GM21786 (cell line): ENCODE measurements around the gene CDCA4.

ENCODE experiments used
- ATAC-seq: cut with Tn5 transposase; IDR thresholded peaks from one replicate; pipeline ENCODE4 v1.9.1; 2021; ENCODE audit not compliant: unreplicated experiment

Gene CDCA4

DNA sequence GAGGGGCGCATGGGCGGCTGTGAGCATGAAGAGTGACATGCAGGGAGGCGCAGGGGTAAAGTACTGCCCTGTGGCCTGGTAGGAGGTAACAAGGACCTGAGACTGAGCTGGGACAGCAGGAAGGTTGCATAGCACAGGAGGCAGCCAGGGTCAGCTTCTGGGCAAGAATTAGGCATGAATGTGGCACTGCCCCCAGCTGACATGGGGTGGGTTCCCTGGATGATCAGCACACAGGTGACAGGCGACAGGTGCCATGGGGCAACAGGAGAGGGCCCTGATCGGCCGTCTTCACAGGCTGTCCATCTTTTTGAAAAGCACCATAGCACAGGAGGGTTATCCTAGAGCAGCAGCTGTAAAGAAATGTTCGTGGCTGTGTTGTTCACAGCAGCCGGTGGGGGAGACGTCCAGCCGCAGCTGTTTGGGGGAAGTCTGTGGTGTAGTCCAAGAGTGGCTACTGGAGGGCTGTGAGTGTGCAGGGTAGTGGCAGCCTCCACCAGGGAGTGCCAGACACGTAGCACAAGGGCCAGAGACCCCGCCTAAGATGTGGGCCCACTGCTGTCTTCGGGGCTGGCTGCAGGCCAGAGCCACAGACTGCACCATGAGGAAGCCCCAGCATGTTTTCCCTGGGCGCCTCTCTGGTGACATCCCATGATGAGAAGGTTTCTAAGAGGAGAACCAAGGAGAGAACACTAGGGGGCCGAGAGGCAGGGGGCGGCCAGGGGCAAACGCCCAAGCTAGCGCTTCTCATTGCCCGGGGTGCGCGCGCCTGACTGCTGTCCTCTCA is 26.9 kb downstream of the CDCA4 start:
- no peak for ATAC-seq

DNA sequence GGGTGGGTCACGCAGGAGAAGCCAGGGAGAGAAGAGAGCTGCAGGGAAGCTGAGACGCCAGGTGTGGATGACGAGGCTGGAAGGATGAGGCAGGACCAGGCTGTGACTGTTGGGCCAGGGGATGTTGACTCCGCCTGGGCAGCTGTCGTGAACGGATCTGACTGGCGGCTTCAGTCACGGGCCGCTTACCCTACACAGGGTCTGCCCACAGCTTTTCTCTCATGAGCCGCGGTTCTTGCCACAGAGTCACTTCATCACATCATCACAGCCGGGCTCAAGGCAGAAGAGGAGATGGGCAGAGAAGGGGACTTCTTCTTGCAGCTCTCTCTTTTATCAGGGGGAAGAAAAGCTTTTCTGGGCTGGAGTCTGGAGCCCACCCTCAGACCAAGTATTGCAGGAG is 27.6 kb downstream of the CDCA4 start:
- ATAC-seq, result no peak

DNA sequence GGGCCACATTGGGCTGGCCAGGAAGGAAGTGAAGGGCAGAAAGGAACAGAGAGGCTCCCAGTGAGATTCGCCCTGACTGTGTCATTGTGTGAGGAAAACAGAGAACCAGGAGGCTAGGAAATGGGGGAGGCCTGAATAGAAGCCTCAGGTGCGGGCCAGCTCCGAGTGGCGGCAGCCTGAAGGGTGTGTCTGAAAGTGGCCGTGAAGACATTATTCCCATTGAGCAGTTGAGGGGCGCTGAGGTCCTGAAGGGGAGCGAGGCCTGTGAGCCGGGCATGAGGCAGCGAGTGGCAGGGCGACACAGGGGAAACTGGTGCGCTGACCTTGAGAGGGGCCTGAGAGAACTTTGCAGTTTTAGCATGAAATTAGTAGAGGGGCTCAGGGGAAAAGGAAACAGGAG is 28.4 kb downstream of the CDCA4 start:
- no peak for ATAC-seq

DNA sequence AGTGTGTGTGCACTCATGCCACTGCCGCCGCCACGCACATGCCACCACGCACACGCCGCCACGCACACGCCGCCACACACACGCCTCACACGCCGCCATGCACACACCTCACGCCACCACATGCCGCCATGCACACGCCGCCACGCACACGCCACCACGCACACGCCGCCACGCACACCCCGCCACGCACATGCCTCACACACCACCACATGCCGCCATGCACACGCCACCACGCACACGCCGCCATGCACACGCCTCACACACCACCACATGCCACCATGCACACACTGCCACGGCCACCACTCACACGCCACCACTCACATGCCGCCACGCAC is 29.0 kb downstream of the CDCA4 start:
- no peak for ATAC-seq

DNA sequence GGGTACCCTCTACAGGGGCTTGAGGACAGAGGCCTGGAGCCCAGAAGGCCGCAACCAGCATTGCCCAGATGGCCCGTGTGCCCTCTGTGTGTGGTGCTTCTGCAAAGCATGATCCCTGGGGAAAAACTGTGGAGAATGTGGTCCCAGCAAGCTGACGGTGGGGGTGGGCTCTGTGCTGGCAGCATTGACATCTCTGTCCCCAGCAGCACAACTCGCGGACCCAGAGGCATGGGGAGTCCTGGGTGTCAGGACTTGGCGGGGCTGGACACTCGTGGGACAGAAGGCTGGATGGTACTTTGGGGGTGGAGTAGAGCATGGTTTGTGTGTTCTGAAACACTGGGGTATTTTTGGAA is 31.0 kb downstream of the CDCA4 start:
- ATAC-seq, result no peak

DNA sequence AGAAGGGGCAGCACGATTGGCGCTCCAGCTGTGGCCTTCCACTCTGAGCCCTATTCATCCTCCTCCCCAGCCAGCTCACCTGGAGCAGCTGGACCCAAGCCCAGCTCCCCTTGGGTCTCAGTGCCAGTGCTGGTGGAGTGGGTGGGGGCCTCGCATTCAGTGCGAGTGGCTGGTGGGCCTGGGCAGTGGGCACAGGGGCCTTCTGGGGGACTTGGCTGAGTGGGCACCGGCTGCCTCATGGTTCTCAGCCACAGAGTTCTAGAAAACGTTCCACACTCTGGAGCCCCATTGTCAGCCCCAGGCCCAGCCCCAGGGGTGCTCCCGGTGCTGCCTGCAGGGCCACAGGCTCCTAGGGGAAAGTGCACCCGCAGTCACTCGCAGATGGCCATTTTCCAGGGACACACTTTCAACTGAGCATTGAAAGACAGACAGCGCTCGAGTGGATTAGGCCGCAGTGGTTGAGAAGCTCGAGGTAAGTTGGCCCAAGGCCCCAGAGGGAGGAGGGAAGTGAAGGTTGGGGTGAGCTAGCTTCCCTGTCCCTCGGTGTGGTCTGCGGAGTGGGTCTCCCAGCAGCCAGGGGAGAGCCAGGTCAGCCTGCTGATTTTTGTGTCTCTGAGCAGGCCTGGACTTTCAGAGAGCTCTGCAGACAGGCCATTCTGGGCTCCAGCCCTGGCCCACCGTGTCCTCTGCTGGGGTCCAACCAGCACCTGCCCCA is 31.5 kb downstream of the CDCA4 start:
- ATAC-seq, result no peak

DNA sequence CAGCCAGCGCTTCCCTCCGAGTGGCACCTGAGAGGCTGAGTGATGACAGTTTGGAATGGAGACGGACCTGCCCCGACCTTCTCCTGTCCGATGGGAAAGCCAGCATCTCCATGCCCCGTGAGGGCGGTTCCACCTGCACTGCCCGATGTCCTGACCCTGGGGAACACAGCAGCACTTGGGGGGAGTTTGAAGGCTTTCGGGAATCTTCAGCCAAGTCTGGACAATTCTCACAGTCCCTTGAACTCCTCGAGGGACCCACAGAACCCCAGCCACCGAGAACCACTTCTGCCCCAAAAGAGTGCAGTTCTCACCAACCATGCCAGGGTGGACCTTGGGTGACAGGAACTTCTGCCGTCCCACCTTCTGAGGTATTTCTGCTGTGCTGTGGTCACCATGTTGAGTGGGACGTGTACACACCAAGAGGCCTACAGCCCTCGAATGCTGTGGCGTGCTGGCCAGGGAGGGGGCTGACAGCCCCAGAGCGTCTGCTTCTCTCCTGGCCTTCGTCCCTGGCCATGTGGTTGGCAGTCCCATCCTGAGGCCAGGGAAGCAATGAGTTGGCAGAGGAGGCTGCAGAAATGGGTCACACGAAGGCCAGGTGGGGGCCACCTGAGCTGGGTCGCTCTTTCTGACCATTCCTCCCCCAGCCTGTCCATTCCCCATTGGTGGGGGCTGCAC is 34.3 kb downstream of the CDCA4 start:
- ATAC-seq, result no peak

DNA sequence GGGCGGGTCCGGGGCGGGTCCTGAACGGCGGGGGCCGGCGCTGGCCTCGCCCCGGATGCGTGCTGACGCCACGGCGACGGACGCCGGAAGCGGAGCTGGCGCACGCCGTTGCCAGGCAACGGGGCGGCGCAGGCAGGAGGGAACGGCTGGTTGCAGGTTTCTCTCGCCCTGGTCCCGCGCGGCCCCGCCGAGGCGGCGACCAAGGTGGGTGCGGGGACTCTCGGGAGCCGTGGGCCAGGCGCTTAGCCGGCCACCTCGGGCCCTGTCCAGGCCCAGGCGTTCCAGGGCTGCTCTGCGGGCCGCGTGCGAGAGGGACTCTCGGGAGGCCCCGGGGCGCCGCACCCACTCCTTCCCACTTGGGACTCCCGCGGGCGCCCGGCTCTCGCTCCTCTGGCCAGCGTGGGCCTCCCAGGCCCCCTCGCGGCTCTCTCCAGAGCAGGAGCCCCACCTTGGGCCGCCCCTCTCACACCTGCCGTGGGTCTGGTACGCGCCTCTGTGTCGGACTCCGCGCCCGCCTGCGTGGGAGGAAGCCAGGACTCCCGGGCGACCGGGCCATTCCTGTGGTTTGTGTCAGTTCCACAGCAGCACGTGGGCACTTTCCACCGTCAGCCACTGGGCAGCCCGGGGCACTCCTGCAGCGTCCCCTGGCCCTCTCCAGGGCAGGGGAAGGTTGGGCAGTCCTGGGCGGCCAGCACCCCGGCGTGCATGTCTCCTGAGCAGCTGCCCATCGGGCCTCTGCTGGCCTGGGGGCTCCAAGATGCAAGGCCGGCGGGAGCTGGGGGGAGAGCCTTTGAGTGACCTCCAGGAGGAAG is 35.0 kb downstream of the CDCA4 start, which contains the start of gene CLBA1:
Gene CLBA1, plus strand, starts transcription at position 114 of the 812 bp plus-strand sequence. Its CDS starts 644 bp downstream, at position 758.
- peak; percentile 86 for ATAC-seq

DNA sequence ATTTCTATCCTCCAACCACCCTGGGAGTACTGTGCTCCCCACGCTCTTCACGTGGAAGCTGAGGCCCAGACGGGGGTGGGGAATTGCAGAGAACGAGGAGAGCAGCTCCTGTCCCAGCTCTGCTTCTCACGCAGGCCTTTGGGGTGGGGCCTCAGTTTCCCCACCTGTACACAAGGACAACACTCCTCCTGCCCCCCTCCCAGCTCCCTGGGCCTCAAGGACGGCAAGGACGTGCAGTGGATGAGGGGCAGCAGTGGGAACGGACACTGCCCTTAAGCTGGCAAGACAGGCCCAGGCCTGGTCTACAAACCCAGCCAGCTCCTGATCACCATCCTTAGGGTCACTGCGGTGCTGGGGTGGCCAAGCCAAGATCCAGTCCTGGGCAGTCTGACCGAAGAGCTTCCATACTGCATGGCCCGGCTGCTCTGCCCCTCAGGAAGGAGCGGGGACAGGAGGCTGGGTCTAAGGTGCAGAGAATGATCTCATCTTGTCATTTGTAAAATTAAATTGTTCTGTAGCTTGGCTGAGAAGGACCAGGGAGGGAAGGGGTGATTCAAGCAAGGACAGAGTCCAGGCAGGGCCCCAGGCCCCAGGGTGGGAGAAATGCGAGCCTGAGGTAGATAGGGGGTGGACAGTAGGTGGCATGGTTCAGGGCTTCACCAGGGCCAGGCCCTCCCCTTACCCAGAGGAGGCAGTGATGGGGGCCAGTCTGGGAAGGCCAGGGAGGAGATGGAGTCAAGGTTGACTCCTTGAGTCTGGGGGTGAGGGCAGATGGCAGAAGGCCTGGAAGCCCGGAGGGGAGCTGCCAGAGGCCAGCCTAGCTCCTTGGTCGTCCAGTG is 36.6 kb downstream of the CDCA4 start:
- ATAC-seq, result no peak

DNA sequence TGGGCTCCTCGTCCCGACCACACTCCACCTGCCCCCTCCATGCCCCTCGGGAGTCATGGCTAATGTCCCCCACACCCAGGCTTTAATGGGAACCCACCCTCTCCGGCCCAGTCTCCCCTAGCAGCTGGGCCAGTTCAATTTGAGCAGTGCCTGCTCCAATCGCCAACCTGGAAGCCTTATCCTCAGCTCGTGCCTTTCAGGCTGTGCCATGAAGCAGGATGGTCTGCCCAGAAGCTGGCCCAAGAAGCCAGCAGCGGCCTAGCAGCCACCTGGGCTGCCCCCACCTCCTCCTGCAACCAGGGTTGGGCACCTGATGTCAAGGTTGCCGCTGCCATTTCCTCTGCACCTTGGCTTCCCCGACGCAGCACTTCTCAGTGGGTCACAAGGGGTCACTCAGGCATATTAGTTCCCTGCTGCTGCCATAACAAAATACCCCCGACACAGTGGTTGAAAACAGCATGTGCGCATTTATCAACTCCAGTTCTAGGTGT is 37.6 kb downstream of the CDCA4 start:
- ATAC-seq, result no peak

DNA sequence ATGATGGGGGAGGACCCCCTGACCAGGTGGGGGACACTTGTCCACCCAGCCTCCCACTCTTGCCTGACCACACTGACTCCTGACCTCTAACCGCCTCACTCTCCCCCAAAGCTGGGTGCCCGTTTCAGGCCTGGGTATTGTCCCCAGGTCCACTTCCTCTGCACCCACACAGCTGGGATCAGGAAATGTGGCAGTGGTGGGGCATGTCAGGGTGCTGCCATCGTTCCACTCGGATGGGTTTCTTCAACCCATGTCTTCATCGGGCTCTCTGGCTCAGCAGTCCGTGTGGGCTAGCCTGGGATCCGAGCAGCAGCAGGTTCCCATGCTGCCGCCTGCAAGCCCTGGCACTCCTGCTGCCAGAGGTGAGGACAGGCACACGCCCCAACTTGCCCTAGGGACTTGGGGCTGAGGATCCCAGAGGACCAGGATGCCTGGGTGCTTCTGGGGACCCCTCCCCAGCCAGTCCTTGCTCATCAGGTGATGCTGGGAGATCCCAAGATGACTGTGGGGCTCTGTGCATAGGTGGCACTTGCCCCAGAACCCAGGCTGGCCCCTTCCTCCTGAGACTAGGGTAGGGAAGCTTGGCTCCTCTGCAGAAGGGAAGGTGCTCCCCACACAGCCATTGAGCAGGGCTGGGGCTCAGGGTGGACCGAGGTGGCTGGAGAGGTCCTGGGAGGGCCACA is 38.2 kb downstream of the CDCA4 start:
- ATAC-seq, result no peak

DNA sequence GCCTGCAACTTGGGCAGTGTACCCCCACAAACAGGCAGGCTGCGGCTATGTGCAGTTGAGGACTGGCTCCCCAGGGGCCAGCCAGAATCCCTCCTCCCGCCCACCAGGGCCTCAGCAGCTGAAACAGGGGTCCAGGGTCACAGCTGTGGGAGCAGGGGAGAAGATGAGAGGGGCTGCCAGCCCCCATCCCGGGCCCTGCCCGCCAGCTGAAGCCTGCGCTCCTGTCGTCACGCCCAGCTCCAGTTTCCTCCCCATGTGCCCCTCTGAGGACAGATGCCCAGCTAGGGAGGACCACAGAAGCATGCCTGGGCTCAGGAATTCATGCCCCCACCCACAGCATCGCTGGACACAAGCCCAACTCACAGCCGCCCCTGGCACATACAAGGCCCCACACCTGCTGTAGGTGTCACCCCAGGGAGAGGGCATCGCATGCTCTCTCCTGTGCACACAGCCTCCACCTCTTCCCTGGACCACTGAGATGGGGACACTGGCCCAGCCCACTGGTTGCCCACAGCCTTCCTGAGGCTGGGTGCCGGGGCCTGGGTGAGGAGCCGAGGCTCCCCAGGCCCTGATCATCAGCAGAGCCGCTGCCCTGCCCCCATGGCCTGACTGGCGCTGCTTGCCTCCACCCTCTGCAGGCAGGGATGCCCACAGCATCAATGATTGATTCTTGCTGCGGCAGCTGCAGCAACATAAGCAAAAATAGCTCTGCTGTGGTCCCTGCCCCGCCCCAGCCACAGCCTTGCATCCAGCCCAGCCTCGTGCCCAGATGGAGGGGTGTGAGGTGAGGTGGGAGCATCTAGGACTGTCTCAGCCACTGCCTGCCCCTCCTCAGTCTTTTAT is 39.0 kb downstream of the CDCA4 start:
- no peak for ATAC-seq

DNA sequence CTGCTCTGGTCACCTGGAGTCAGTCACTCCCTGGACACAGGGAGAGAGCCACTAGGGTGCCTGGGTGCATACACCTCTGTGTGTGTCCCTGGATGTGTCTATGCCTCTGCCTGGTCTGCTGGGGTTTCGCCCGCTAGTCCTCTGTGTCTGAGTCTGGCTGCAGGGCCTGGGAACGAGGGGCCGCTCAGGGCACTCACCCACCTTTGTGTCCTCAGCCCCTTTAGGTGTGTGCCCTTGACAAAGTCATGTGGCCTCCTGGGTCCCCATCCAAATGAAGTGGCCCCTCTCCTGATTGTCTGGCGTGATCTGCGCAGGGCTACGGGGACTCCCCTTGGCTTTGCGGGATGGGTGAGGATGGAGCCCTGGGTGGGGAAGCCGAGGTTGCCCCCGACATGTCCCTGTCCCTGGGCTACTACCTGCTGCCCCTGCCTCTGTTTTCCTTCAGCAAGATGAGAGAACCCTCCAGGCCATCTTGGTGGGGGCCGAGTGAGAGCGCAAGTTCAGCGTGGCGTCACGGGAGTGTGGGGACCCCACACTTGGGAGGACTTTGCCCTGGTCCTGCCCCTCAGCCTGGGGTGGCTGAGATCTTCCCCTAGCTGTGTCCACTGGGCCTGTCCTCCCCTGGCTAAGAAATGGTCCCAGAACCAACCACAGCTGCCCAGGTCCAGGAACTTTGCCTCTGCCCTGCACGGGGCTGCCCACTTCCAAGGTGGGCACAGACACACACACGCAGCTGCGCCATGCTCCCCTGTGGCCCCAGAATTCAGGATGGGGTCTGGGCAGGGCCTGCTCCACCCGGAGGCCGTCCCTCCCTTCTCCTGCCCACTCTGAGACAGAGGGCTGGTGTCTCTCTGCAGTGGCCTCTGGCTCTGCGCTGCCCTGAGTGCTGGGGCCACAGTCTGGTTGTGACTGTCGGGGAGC is 40.0 kb downstream of the CDCA4 start:
- no peak for ATAC-seq

DNA sequence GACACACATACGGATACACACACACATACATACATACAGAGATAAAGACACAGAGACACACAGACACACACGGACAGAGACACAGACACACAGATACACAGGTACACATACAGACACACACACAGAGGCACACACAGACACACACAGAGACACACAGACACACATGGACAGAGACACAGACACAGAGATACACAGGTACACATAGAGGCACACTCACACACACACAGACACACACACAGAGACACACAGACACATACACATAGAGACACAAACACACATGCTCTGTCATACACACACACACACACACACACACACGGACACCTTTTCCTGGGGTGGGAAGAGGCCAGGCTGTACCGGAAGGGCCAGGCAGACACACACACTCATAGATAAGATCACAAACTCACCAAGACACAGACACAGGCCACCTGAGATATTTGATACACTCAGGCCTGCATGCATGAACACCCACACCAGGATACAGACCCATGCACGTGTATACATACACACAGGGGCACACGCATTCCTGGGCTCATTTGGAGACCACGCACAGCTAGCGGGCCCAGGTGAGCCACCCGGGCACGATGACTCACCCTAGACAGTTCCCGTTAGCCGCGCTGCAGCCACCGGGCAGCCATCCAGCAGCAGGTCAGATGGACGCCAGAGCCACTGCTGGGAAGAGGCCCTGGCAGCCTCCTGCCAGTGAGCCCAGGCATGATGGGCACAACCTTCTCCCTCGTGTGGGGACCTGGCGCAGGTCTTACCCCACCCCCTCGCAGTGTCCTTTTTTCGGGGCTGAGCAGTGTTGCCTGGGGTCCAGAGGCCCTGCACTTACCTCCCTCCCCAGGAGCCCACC is 40.9 kb downstream of the CDCA4 start:
- no peak for ATAC-seq

DNA sequence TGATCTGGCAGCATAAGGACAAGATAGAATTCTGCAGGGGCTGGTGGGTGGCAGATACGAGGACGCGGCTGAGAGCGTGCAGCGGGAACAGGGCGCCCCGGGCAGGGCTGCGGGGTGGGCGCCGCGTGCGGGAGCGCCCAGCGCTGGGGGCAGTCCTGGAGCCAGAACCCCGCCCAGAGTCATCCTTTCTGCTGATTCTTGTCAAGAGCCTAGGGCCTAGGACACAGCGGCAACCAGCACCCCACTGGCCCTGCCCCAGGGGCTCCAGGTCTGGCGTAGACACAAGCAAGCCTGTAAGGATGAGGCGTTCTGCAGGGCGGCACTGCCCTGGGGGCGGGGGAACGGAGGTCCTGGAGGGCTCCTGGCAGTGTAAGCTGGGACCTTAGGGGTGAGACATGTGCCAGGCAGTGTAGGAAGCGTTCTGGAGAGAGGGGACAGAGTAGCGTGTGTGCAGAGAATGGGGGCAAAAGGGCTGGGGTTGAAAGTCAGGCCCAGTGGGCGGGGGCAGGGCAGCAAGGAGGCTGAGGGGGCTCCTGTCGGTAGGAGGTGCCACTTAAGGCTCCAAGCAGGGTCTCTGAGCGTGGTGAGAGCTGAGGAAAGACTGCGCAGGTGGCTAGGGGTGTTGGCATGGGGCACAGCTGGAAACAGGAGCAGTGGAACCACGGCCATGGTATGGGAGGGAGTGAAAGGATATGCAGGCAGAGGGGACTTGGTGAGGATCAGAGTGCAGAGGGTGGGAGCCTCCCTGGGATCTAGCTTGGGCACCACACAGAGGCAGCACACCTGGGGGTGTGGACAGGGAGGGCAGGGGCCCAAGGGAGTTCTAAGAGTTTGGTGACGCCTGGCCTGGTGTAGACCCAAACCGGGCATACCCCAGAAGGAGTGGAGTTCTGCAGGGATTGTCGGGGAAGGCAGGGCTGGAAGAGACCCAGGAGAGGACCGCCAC is 41.9 kb downstream of the CDCA4 start:
- ATAC-seq, result no peak
